IPS DF 19.7 (cell line): Measurements from ENCODE around the gene PLPP7.

Experiments
- DNase-seq: peaks from one replicate; pipeline ENCODE4 v3.0.0-alpha.2; 2013; ENCODE audit warnings: low read depth, low spot score

The PLPP7 gene

DNA sequence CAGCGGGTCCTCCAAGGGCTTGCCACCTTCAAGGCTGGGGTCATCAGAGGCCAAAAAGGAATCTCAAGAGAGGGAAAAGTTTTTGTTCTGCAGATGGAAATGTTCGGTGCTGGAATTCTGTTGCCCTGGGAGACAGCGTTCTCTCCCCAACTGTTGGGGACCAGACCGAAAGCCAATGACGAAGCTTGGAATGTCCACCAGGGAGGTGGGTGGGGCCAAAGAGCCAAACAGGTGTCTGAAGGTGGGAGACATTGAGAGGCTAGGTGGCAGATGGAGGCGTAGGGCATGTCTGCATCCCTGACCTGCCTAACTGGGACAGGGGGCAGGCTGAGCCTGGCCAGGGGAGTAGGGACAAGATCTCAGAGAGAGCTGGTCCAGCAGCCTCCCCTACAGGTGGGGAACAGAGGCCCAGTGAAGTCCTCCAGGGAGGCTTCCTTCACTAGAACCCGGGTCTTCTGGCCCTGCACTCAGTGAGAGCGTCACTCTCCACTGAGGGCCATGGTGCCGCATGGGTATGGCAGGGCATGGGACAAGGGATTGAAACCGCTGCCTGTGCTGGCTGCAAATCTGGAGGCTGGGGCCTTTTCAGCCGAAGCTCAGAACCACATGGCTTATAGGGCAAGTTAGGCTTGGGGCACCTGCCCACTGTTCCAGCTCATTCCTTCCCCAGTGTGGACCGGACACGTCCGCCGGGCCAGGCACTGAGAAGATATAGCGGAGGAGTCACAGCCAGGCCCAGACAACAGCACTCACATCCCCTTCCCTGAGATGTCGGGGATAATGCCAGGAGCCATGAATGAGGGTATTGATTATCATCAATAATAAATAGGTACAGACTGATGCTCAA is 8.2 kb upstream of the PLPP7 start:
- no peak for DNase-seq

DNA sequence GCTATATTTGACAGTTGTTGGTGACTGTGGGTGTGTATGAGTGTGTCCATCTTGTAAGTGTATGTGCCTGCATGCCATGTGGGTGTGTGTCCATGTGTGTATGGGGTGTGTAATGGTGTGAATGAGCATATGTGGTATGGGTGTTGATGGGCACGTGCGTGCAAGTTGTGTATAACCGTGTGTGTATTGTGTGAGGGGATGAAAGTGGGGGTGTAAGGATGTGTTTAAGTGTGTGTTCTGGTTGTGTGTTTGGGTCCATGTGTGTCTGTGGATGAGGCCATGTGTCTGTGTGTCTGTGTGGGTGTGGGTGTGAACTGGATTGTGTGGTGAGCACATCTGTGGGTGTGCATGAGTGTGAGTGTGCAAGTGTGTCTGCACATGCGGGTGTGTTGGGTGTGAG is 7.3 kb upstream of the PLPP7 start:
- no peak for DNase-seq

DNA sequence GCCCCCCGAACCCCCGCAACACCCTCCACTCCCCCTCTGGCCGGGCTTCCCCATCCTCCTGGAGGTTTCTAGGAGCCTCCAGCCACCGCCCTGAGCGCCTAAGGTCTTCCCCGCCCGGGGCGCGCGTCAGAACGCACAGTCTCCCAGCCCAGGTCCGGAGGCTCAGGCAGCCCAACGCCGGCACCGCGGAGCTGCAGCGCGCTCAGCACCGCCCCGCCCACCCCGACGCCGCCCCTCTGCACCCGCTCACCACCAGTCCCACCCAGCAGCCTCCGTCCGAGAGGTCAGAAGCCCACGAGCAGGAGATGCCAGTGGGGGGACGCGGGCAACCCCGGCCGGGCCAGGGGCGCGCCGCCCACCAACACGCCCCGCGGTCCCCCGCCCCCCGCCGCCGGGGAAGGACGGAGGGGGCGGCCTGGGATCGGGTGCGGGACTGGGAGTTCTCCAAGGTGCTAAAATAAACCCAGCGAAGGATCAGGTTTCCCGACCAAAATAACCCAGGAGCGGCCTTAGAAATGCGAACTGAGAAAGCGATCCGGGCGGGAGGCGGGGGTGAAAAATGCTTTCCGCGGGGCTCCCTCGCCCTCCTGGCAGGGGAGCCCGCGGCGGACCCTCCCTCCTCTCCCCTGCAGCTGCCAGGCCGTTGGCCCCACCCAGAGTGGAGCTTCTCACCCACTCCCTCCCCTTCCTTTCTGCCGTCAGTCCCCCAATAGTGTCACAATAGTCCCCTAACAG is 6.7 kb upstream of the PLPP7 start:
- no peak for DNase-seq

- DNase-seq = no peak
These were observed 4.7 kb upstream of the PLPP7 start for GRCh38 chr9:131284856-131285255.

DNA sequence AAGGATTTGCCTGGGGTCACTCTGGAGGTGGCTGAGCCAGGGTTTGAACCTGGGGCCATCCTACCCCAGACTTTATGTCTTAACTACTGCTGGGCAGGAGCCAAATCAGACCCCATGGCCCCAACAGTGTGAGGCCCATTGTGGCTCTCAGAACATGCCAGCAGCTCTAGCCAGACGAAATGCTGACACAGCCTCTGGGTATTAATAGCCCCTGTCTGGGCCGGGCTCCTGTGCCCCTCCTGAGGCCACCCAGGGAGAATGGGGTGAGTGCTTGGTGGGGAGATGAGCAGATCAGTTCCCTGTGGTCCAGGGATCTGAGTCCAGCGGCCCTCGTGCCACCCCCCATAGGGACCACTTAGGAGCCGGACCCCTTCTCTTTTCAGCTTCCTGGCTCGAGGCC is 2.2 kb upstream of the PLPP7 start:
- no peak for DNase-seq

DNA sequence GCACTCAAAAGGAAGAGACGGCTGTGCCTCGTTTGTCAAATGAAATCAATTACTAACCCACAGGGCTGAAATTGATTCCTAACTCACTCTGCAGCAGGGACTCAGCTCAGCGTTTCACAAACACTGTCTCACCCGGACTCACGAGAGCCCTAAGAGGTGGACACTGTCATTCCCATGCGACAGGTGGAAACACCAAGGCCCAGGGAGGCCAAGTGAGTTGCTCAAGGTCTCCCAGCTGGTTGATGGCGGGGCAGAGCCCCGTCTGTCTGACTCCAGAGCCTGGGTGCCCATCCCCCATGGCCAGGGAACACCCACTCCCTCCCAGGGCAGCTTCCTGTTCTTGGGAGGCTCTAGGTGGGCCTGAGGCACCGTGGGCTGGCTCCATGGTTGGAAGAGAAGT is 1.3 kb upstream of the PLPP7 start:
- DNase-seq = no peak

GRCh38 chr9:131290036-131290766 is 678 bp downstream of the PLPP7 start:
- no peak for DNase-seq

GRCh38 chr9:131290767-131291370 is 1.3 kb downstream of the PLPP7 start:
- DNase-seq = no peak

- DNase-seq = no peak
These were observed 2.3 kb downstream of the PLPP7 start for GRCh38 chr9:131291795-131292315.

DNA sequence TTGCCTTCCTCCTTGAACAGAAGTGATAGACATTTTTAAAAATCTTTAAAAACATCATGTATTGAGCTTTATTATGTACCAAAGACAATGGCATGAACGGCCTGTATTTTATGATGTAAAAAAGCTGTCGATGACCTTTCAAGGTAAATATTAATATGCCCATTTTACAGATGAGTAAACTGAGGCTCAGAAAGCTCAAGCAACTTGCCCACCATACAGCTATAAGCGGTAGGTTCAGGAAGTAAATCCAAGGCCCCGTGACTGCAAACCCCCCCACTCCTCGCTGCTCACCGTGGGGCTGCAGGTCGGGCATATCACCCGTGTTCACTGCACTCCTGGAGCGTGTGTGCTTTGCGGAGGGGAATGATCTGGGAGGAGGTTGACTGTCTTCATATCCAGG is 3.4 kb downstream of the PLPP7 start:
- DNase-seq = no peak

- DNase-seq = no peak
These were observed 6.9 kb downstream of the PLPP7 start for GRCh38 chr9:131296460-131296859.

DNA sequence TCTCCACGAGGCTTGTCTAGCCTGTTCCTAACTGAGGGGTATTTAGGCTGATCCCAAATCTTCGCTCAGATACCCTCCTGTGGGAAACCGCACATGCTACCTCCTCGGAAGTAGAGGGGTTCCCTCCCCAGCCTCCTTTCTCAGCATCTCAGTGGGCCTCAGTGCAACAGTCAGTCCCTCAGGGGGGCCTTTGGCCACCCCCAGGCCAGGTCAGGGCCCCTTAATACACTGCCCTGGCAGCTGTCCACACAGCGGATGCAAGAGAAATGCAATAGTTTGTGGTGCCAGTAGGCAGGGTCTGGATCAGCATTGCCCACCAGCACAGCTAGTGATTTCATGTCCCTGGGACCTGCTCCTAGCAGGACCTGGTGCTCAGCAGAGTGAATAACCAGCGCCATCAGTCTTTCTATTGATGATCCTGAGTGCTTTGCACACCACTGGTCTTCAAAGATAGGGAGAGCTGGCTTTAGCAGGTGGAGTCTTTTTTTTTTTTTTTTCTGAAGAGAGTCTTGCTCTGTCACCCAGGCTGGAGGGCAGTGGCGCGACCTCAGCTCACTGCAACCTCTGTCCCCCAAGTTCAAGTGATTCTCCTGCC is 7.5 kb downstream of the PLPP7 start:
- no peak for DNase-seq

DNA sequence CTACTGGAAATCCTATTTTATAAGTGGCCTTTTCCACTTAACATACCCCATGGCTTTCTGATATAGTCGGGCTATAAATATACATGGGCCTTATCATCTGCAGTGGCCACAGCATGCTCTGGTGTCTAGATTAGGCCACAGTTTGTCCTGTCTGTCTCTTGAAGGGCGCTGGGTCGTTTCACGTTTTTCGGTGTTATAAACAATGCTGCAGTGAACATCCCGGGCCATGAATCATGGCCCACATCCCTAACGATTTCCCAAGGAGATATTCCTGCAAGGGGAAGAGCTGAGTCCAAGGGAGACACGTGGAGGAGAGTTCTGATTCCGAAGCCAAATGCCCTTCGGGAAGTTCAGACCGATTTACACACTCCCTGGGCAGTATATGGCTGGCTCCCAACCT is 8.4 kb downstream of the PLPP7 start:
- DNase-seq = no peak

DNA sequence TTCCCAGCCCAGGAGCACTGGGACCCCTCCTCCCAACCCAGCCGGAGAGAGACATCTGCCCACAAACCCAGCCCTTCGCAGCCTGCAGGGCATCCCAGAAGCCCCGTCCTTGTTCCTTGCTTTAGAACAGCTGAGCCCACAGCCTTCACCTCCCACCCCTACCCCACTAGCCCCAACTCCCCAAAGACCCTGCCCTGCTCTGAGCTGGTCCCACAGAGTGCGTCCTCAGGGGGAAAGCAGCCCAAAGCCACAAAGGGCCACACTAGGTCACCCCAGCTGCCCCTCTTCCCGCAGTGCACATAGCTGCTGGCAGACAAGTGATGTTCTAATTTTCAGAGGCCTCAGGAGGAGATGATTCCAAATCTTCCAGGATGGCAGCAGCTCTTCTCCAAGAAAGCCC is 8.8 kb downstream of the PLPP7 start:
- DNase-seq = no peak

DNA sequence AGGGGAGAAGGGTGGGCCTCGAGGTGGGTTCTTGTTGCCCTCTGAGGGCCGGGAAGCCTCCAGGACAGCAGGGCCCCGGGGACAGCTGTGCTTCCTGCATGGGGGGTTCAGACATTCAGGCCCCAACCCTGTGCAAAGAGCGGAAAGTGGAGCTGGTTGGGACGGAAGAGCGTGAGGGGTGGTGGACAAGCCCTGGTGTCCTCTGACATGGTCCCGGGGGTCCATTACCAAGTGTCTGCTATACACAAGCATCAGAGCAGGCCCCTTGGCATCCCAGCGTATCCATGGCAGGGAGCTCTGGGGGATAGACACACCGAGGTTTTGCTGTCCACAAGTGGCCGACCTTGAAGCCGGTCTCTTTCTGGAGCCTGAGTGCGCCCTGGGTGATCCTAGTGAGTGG is 9.3 kb downstream of the PLPP7 start:
- no peak for DNase-seq

DNA sequence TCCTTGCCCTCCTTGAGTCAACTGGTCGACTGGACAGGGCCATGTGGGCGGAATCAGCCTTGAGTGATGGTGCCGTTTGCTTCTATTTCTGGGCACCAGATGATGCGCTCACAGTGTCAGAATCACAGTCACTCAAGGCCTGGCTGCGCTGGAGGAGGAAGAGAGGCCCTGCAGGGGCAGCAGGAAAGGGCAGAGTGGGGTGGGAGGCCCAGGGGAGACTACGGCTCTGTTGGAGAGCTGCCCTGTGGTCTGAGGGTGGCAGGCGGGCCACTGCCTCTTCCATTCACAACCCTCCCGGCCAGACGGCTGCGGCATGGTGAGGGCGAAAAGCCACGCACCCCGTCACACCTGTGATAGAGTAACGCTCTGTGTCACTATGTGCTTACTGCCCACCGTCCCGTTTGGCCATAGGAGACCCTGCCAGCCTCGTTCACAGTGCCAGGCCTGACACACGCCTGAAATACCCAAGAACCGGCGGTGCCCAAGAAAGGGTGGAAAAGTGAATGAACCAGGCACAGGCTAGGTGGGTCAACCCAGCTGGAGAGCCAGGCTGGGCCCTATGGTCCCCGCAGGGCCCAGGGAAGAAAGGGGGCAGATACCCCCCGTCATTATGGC is 9.9 kb downstream of the PLPP7 start:
- no peak for DNase-seq

- no peak for DNase-seq
These were observed 10.4 kb downstream of the PLPP7 start for GRCh38 chr9:131299961-131300347.

DNA sequence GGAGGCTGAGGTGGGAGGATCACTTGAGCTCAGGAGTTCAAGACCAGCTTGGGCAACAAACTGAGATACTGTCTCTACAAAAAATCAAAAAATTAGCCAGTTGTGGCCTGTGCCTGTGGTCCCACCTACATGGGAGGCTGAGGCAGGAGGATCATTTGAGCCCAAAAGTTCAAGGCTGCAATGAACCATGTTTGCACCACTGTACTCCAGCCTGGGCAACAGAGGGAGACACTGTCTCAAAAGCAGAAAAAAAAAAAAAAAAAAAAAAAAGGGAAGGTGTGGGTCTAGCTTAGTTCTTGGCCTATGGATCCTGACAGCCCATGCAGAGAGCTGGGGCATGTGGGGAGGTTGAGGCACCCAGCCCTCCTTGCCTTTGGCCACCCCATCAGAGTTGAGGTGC is 10.9 kb downstream of the PLPP7 start:
- DNase-seq = no peak

DNA sequence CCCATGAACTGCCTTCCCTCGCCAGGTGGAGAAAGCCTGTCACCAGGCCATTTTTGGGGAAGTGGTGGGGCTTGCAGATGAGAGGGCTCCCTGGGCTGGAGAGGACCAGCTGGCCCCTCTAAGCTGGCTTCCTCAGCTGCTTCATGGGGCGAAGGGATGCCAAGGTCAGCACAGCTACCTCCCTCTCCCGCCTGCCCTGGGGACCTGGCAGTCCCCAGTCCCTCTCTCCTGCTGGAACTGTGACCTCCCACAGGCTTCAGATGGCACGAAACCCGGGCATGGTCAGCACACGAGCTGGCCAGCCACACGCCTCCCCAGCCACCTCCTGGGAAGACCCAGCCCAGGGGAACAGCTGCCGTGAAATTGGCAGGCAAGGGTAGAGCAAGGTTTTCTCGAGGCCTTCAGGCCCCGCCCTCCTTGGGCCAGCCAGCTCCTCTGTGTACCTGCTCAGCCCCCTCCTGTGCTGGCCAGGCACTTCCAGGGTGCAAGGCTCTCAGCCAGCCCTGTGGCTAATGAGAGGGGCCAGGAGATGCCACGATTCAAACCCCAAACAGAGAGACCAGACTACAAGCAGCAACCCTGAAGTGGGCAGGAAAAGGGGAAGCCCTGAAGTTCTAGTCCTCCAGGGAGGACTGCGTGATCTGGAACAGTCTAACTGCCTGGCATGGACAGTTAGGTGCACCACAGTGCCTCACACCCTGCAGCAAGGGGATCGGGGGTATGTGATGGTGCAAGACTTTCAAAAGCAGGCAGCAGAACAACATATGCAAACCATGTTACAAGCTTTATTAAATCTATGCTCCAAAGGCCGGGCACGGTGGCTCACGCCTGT is 12.9 kb downstream of the PLPP7 start:
- no peak for DNase-seq
